ENCODE data around the gene F2RL2. TPM values are rescaled to one million over a fixed set of nuclear protein-coding genes. Genes with fewer than 3 reads are reported as not detected.

F2RL2 gene
- total RNA-seq, 2 experiments from 2014 or later: 0.07 TPM; not detected in 1

DNA sequence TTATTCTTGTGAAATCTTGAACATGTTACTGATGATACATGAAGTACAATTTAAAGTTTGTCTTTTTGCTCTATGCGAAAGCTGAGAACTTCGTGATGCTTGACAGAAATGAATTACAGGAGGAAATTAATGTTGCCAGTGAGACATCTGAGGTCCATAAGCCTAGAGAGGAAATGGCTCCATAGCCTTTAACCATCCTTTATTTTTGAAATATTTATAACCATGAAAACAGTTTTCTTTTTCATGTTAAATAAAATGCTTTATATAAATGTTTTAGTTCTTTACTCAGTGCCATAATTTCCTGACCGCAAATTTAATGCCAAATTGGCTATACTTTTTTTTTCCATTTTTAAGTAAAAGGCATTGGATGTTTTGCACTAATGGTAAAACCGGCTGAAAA, 29.1 kb downstream of the F2RL2 start:
- CTCF ChIA-PET: no interaction called here
- Mint-ChIP-seq H3K4me1 (peaks cover 26% of the 10 kb centered on the region), H3K9me3 (ENCODE audit: low read depth) (no peaks in the 10 kb centered on the region), H3K27ac (no peak overlapping the region), H3K4me3 (no peak overlapping the region), H3K27me3 (no peaks in the 10 kb centered on the region), H3K36me3 (peaks cover 71% of the 10 kb centered on the region)
- DNase-seq (no peak), ATAC-seq (no peak)

GRCh38 chr5:76592692-76593091, 30.5 kb downstream of the F2RL2 start:
- no peak overlapping the region for H3K27ac Mint-ChIP-seq
- ATAC-seq: no peak
- H3K4me1 Mint-ChIP-seq: peaks cover 28% of the 10 kb centered on the region
- H3K27me3 Mint-ChIP-seq: no peaks in the 10 kb centered on the region
- no peaks in the 10 kb centered on the region for H3K9me3 Mint-ChIP-seq (ENCODE audit: low read depth)
- CTCF ChIA-PET: no interaction called here
- H3K36me3 Mint-ChIP-seq: peaks cover 68% of the 10 kb centered on the region
- H3K4me3 Mint-ChIP-seq: no peak overlapping the region
- no peak for DNase-seq

DNA sequence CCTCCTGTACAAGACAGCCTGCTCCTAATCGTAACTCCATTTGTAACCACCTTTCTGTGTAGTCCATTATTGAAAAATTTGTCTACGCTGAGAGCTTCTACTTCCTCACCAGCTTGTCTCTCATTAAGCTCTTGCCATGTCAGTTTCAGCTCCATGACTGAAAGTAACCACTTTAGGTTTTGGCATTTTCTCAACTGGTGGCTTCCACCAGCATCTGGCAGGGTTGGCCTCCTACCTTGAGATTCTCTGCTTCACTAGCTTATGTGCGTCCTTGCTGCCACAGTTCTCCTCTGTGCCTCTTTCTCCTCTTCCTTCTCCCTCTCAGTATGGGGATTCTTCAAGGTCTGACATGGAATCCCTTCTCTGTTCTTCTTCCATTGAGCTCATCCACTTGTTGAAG, 31.8 kb downstream of the F2RL2 start:
- Mint-ChIP-seq H3K36me3 (peaks cover 56% of the 10 kb centered on the region), H3K9me3 (ENCODE audit: low read depth) (no peaks in the 10 kb centered on the region), H3K4me1 (peaks cover 25% of the 10 kb centered on the region), H3K4me3 (no peak overlapping the region), H3K27ac (no peak overlapping the region), H3K27me3 (no peaks in the 10 kb centered on the region)
- CTCF ChIA-PET: interaction anchor here (0.7 to 1.1 kb wide), 2 partner anchors 9 to 52 kb away, joined by 3 read pairs; no protein-coding TSS in a partner anchor
- DNase-seq (no peak), ATAC-seq (no peak)

GRCh38 chr5:76590027-76590426, 33.2 kb downstream of the F2RL2 start:
- DNase-seq (no peak), ATAC-seq (peak; percentile 55)
- Mint-ChIP-seq H3K4me1 (peaks cover 16% of the 10 kb centered on the region), H3K27ac (no peak overlapping the region), H3K9me3 (ENCODE audit: low read depth) (no peaks in the 10 kb centered on the region), H3K27me3 (no peaks in the 10 kb centered on the region), H3K4me3 (no peak overlapping the region), H3K36me3 (peaks cover 53% of the 10 kb centered on the region)
- CTCF ChIA-PET: interaction anchor here (0.9 kb wide), 1 partner anchor 184 kb away, joined by 3 read pairs; no protein-coding TSS in a partner anchor

DNA sequence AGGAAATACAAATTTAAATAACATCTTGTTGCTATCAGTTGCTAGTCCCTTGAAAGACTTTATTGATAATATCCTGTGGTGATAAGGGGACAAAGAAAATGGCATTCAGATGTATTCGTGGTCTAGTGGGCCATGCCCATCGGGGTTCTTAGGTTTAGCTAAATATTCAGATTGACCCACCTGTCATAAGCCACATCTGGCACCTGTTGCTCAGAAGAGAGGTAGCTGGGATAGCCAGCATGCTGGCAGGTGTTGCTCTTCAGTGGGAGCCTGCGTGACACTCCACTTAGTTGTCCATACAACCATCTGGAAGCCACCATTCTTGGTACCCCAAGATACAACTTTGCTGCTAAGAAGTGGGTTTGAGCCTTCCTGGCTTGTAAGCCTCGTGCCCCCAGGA, 36.7 kb downstream of the F2RL2 start:
- Mint-ChIP-seq H3K9me3 (ENCODE audit: low read depth) (no peaks in the 10 kb centered on the region), H3K4me1 (peaks cover 23% of the 10 kb centered on the region), H3K36me3 (peaks cover 30% of the 10 kb centered on the region), H3K27me3 (no peaks in the 10 kb centered on the region), H3K4me3 (no peak overlapping the region), H3K27ac (no peak overlapping the region)
- DNase-seq: no peak
- ATAC-seq: no peak
- CTCF ChIA-PET: interaction anchor here (1.0 to 1.6 kb wide), 2 partner anchors 14 to 188 kb away, joined by 3 to 5 read pairs; no protein-coding TSS in a partner anchor

DNA sequence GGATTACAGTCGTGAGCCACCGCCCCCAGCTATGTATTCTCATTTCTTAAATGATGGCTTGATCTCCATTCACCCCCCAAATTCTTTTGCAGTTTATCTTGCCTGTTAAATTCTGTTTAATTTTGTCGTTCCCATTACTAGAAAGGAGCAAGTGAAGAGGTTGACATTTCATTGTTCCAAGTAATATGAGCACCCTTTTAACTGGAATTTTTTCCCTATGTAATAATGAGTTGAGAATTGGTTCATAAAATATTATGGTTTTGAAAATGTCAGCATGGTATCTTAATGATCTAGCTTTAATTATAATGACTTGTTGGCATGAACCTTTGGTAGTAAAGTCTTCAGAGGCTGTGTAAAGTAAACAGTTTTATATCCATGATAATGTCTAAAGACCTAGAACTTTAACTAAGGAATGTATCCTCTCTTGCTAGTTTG, 37.4 kb downstream of the F2RL2 start:
- CTCF ChIA-PET: interaction anchor here (1.2 kb wide), 1 partner anchor 16 kb away, joined by 3 read pairs; no protein-coding TSS in a partner anchor

DNA sequence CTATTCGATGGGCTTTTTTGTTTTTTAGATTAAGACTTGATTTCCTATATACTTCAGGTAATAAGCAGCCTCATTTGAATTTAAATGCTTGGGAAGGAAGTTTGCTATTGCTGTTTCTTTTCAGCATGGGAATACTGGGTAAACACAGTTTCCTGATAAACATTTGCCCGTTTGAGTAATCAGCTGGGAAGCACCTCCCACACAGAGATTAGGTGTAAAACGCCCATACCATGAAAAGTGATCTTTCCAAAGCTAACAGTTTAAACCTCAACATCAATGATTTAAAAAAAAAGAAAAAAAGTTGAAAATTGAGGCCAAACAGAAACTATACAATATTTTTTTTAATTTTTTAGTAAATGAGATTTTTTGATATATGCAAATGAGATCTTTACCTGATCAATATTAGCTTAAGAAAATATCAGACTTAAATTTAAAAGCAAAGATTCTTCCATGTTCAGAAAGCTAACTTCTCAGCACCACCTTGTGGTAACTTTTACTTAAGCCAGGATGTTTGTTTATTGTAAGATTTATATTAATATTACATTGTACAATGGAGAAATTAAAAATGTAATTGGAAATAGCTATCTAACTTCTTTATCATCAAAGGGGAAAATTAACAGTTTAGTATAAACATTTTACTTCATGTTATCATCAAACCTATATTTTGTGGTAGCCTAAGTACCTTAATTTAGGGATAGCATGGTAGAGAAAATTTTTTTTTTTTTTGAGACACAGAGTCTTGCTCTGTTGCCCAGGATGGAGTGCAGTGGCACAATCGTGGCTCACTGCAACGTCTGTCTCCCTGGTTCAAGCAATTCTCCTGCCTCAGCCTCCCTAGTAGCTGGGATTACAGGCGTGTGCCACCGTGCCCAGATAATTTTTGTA, 39.8 kb downstream of the F2RL2 start:
- no peak overlapping the region for H3K4me3 Mint-ChIP-seq
- H3K9me3 Mint-ChIP-seq (ENCODE audit: low read depth): no peaks in the 10 kb centered on the region
- DNase-seq (no peak), ATAC-seq (no peak)
- peaks cover 15% of the 10 kb centered on the region for H3K36me3 Mint-ChIP-seq
- H3K4me1 Mint-ChIP-seq: peaks cover 15% of the 10 kb centered on the region
- H3K27me3 Mint-ChIP-seq: no peaks in the 10 kb centered on the region
- no peak overlapping the region for H3K27ac Mint-ChIP-seq
- CTCF ChIA-PET: interaction anchor here (0.7 to 3.7 kb wide), 22 partner anchors 9 to 407 kb away, joined by 3 to 45 read pairs (median 3); partner anchors contain the start of gene IQGAP2

More for the DNA sequence above, 37.4 kb downstream of the F2RL2 start:
- Mint-ChIP-seq H3K9me3 (ENCODE audit: low read depth) (no peaks in the 10 kb centered on the region), H3K36me3 (peaks cover 24% of the 10 kb centered on the region), H3K4me1 (peaks cover 25% of the 10 kb centered on the region), H3K27me3 (no peaks in the 10 kb centered on the region), H3K4me3 (no peak overlapping the region), H3K27ac (no peak overlapping the region)
- no peak for DNase-seq
- ATAC-seq: no peak

DNA sequence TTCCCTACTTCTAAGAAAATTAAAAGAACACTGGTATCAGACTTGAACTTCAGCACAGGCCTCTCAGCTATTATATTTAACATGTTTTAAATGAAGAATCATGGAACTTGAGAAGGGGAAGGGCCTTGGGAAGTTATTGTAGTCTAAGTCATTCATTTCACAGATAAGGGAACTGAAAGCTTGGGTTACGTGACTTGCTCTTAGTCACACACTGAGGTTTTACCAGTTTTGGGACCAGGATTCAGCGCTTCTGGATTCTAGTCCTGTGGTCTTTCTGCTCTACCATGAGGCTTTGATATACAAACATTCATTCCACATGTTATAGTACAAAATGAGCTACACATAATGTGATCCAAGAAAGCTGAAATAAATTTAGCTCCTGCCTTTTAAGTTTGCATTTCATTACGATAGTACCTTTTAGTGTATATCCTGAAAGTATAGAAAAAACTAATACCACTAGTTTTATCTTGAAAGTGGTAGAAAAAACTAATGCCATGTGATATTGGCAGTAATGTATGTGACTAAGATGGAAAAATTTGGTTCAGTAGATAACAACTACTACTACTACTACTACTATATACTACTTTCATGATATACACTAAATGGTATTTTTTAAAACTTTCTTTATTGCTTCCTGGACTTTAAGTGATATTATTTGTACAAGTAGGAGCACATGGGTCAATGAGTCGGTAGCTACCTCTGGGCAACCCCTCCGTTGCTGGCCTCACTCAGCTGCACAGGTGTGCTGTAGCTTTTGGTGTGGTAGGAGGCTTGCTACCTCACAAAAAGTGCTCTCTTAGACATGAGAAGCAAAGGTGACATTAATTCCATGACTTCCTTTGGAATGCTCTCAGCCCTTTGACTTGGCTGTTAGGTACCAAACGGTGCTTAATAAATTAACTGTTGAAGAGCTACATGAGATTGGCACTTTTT, 40.7 kb downstream of the F2RL2 start:
- Mint-ChIP-seq H3K9me3 (ENCODE audit: low read depth) (no peaks in the 10 kb centered on the region), H3K27ac (no peak overlapping the region), H3K4me1 (peaks cover 17% of the 10 kb centered on the region), H3K27me3 (no peaks in the 10 kb centered on the region), H3K36me3 (peaks cover 17% of the 10 kb centered on the region), H3K4me3 (no peak overlapping the region)
- CTCF ChIA-PET: interaction anchor here (0.8 to 3.7 kb wide), 20 partner anchors 9 to 406 kb away, joined by 3 to 45 read pairs (median 4); partner anchors contain the start of gene IQGAP2
- peak; percentile 45 for ATAC-seq
- DNase-seq: no peak

- no peak for ATAC-seq
- H3K4me1 Mint-ChIP-seq: peaks cover 19% of the 10 kb centered on the region
- CTCF ChIA-PET: interaction anchor here (0.9 to 3.7 kb wide), 5 partner anchors 14 to 406 kb away, joined by 3 to 45 read pairs (median 3); partner anchors contain the start of gene IQGAP2
- no peaks in the 10 kb centered on the region for H3K9me3 Mint-ChIP-seq (ENCODE audit: low read depth)
- H3K4me3 Mint-ChIP-seq: no peak overlapping the region
- H3K27ac Mint-ChIP-seq: no peak overlapping the region
- peaks cover 23% of the 10 kb centered on the region for H3K36me3 Mint-ChIP-seq
- no peak for DNase-seq
- no peaks in the 10 kb centered on the region for H3K27me3 Mint-ChIP-seq
Observed at GRCh38 chr5:76580981-76581380, 42.2 kb downstream of the F2RL2 start.

GRCh38 chr5:76579166-76579937, 43.9 kb downstream of the F2RL2 start:
- ATAC-seq: no peak
- CTCF ChIA-PET: interaction anchor here (1.3 kb wide), 1 partner anchor 176 kb away, joined by 3 read pairs; the partner anchor contains the start of gene IQGAP2
- Mint-ChIP-seq H3K27ac (no peak overlapping the region), H3K4me1 (peaks cover 19% of the 10 kb centered on the region), H3K36me3 (peaks cover 17% of the 10 kb centered on the region), H3K9me3 (ENCODE audit: low read depth) (no peaks in the 10 kb centered on the region), H3K4me3 (no peak overlapping the region), H3K27me3 (no peaks in the 10 kb centered on the region)
- DNase-seq: no peak

DNA sequence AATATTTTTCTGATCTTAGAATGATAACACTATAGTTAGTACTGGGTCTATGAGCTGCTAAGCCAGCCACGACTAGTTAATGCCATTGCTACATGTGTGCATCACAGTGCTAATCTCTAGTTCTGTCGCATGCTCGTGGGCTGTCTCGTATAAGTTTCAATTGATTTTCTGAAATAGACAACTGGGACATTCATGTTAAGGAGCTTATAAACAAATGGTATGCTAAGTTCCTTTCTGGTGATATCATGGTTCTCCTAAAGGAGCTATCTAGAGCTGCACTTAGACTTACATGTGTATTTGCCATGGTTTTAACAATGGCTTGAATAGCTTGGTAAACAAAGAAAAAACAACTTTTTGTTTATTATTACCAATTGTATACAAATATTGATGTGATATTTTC, 46.2 kb downstream of the F2RL2 start:
- ATAC-seq (no peak), DNase-seq (no peak)
- H3K9me3 Mint-ChIP-seq (ENCODE audit: low read depth): no peaks in the 10 kb centered on the region
- peaks cover 13% of the 10 kb centered on the region for H3K4me1 Mint-ChIP-seq
- H3K27ac Mint-ChIP-seq: no peak overlapping the region
- CTCF ChIA-PET: interaction anchor here (1.1 to 1.3 kb wide), 2 partner anchors 29 to 321 kb away, joined by 3 to 4 read pairs; no protein-coding TSS in a partner anchor
- no peaks in the 10 kb centered on the region for H3K27me3 Mint-ChIP-seq
- no peak overlapping the region for H3K4me3 Mint-ChIP-seq
- peaks cover 14% of the 10 kb centered on the region for H3K36me3 Mint-ChIP-seq

DNA sequence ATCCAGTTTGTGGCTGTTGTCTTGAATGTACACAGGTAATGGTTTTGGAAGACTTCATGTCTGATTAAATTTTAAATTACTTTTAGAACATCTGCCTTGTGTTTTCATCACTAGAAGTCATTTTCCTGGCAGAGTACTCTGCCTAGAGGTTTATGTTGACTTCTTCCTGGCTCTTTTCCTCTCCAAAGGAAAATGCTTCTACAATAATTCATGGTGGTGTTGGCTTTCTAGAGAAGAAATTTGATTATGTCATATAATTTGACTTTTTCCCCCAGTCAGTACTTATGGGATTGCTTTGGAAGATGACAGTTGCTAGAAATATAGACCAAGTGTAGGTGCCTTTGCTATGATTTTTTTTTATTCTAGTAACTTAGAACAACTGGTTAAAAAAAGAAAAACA, 46.8 kb downstream of the F2RL2 start:
- Mint-ChIP-seq H3K4me3 (no peak overlapping the region), H3K27me3 (no peaks in the 10 kb centered on the region), H3K27ac (no peak overlapping the region), H3K4me1 (peaks cover 8% of the 10 kb centered on the region), H3K36me3 (peaks cover 19% of the 10 kb centered on the region), H3K9me3 (ENCODE audit: low read depth) (no peaks in the 10 kb centered on the region)
- CTCF ChIA-PET: interaction anchor here (1.3 kb wide), 1 partner anchor 320 kb away, joined by 4 read pairs; no protein-coding TSS in a partner anchor
- ATAC-seq (no peak), DNase-seq (no peak)
